Astrocyte (in vitro differentiated cells and primary cell): ENCODE data around the gene SSTR4. TPM values are rescaled to one million over a fixed set of nuclear protein-coding genes. Genes with fewer than 3 reads are reported as not detected.

Source experiments
- DNase-seq: peaks from one replicate; pipeline ENCODE4 v3.0.0-alpha.2; 2010; ENCODE audit warnings: low read depth
- FAIRE-seq: peaks from 2 replicates; lab custom pipeline; 2011; peaks lifted over from hg19 to GRCh38; lab: Jason Lieb, UNC
- H2AFZ ChIP-seq: 2 replicates; pipeline ENCODE4 v1.6.0; 2012; ENCODE audit warnings: low read depth, low read length, inconsistent platforms
- H3K27ac ChIP-seq: 2 replicates; pipeline ENCODE4 v1.5.1; 2011; ENCODE audit warnings: low read depth, low read length, inconsistent platforms
- H3K27me3 ChIP-seq: 2 replicates; pipeline ENCODE4 v1.6.0; 2011; ENCODE audit warnings: low read length, inconsistent platforms; ENCODE audit not compliant: insufficient read depth
- H3K36me3 ChIP-seq: 2 replicates; pipeline ENCODE4 v1.5.1; 2011; ENCODE audit warnings: low read length, inconsistent platforms; ENCODE audit not compliant: insufficient read depth
- H3K4me1 ChIP-seq: 2 replicates; pipeline ENCODE4 v1.5.1; 2011; ENCODE audit warnings: low read length, inconsistent platforms; ENCODE audit not compliant: insufficient read depth
- H3K4me2 ChIP-seq: 2 replicates; pipeline ENCODE4 v1.6.0; 2012; ENCODE audit warnings: low read length, inconsistent platforms
- H3K4me3 ChIP-seq: 2 replicates; pipeline ENCODE4 v1.5.1; 2011; ENCODE audit warnings: low read depth, mild to moderate bottlenecking, low read length, inconsistent platforms; ENCODE audit not compliant: insufficient read depth
- H3K79me2 ChIP-seq: 2 replicates; pipeline ENCODE4 v1.6.0; 2012; ENCODE audit warnings: mild to moderate bottlenecking, low read length, inconsistent platforms; ENCODE audit not compliant: insufficient read depth
- H3K9ac ChIP-seq: 2 replicates; pipeline ENCODE4 v1.6.0; 2012; ENCODE audit warnings: mild to moderate bottlenecking, low read length, inconsistent platforms
- H3K9me3 ChIP-seq: 2 replicates; pipeline ENCODE4 v1.5.1; 2012; ENCODE audit warnings: low read depth, mild to moderate bottlenecking, low read length, inconsistent platforms; ENCODE audit not compliant: insufficient read depth
- H4K20me1 ChIP-seq: 2 replicates; pipeline ENCODE4 v1.6.0; 2012; ENCODE audit warnings: low read length, inconsistent platforms; ENCODE audit not compliant: insufficient read depth
- H3K27ac Mint-ChIP-seq: one replicate; pipeline ENCODE4 v1.8.0; 2021; ENCODE audit warnings: mild to moderate bottlenecking, mixed read lengths; ENCODE audit not compliant: unreplicated experiment
- H3K27me3 Mint-ChIP-seq: one replicate; pipeline ENCODE4 v1.8.0; 2021; ENCODE audit warnings: low read depth, mixed read lengths; ENCODE audit not compliant: unreplicated experiment
- H3K36me3 Mint-ChIP-seq: one replicate; pipeline ENCODE4 v1.8.0; 2021; ENCODE audit warnings: low read depth, mixed read lengths; ENCODE audit not compliant: unreplicated experiment
- H3K4me1 Mint-ChIP-seq: one replicate; pipeline ENCODE4 v1.8.0; 2021; ENCODE audit warnings: low read depth, mixed read lengths; ENCODE audit not compliant: unreplicated experiment
- H3K4me3 Mint-ChIP-seq: one replicate; pipeline ENCODE4 v1.8.0; 2021; ENCODE audit warnings: mild to moderate bottlenecking, moderate library complexity, mixed read lengths; ENCODE audit not compliant: unreplicated experiment
- H3K9me3 Mint-ChIP-seq: one replicate; pipeline ENCODE4 v1.8.0; 2021; ENCODE audit warnings: mild to moderate bottlenecking, mixed read lengths; ENCODE audit not compliant: unreplicated experiment
- CTCF ChIP-seq: IDR thresholded peaks from 2 replicates; pipeline ENCODE4 v1.5.1; 2011; ENCODE audit warnings: low read depth, mild to moderate bottlenecking, inconsistent platforms, low read length, moderate library complexity; ENCODE audit not compliant: insufficient read depth
- EZH2 ChIP-seq: IDR thresholded peaks from 2 replicates; pipeline ENCODE4 v1.6.1; 2012; ENCODE audit warnings: mild to moderate bottlenecking, low read length, inconsistent platforms; ENCODE audit not compliant: insufficient read depth
- total RNA-seq: library from RNA; stranded (reverse); gene quantifications from 2 replicates; pipeline ENCODE4 v1.2.1, GENCODE V29; 2021

SSTR4 gene
- total RNA-seq, 1 donor from 2014 or later = not detected

- H3K9me3 Mint-ChIP-seq = no peaks in the 10 kb centered on the region
- Histone ChIP-seq H3K36me3 (no peaks in the 10 kb centered on the region), H3K4me3 (no peak overlapping the region), H3K4me2 (no peak overlapping the region), H3K27ac (no peak overlapping the region), H3K79me2 (no peaks in the 10 kb centered on the region), H3K9me3 (no peaks in the 10 kb centered on the region), H3K9ac (no peak overlapping the region), H3K27me3 (no peaks in the 10 kb centered on the region), H2AFZ (no peak overlapping the region), H3K4me1 (no peaks in the 10 kb centered on the region), H4K20me1 (no peaks in the 10 kb centered on the region)
- no peaks in the 10 kb centered on the region for H3K36me3 Mint-ChIP-seq
- peaks cover 2% of the 10 kb centered on the region for H3K4me1 Mint-ChIP-seq
- no peak overlapping the region for H3K4me3 Mint-ChIP-seq
- no peak overlapping the region for H3K27ac Mint-ChIP-seq
- no peak for DNase-seq
- peaks cover 9% of the 10 kb centered on the region for H3K27me3 Mint-ChIP-seq
- no peak for TF ChIP-seq CTCF
- no peak for TF ChIP-seq EZH2
- no peak for FAIRE-seq
Measured at GRCh38 chr20:23068283-23068682, 33.2 kb downstream of the SSTR4 start.

- TF ChIP-seq EZH2 (no peak), CTCF (no peak)
- Histone ChIP-seq H3K27ac (no peak overlapping the region), H3K27me3 (no peaks in the 10 kb centered on the region), H3K9me3 (no peaks in the 10 kb centered on the region), H4K20me1 (no peaks in the 10 kb centered on the region), H2AFZ (no peak overlapping the region), H3K79me2 (no peaks in the 10 kb centered on the region), H3K4me1 (no peaks in the 10 kb centered on the region), H3K4me3 (no peak overlapping the region), H3K4me2 (no peak overlapping the region), H3K9ac (no peak overlapping the region), H3K36me3 (no peaks in the 10 kb centered on the region)
- no peaks in the 10 kb centered on the region for H3K36me3 Mint-ChIP-seq
- no peak overlapping the region for H3K4me3 Mint-ChIP-seq
- no peaks in the 10 kb centered on the region for H3K4me1 Mint-ChIP-seq
- FAIRE-seq (no peak), DNase-seq (no peak)
- H3K9me3 Mint-ChIP-seq = no peaks in the 10 kb centered on the region
- peaks cover 9% of the 10 kb centered on the region for H3K27me3 Mint-ChIP-seq
- no peak overlapping the region for H3K27ac Mint-ChIP-seq
Measured at GRCh38 chr20:23069108-23069507, 34.0 kb downstream of the SSTR4 start.

GRCh38 chr20:23071398-23071797 is 36.3 kb downstream of the SSTR4 start:
- Mint-ChIP-seq H3K9me3 (no peaks in the 10 kb centered on the region), H3K36me3 (no peaks in the 10 kb centered on the region), H3K4me3 (no peak overlapping the region), H3K27me3 (peaks cover 9% of the 10 kb centered on the region), H3K4me1 (no peaks in the 10 kb centered on the region), H3K27ac (no peak overlapping the region)
- no peaks in the 10 kb centered on the region for H3K36me3 ChIP-seq
- TF ChIP-seq EZH2 = no peak
- no peak for TF ChIP-seq CTCF
- H3K4me2 ChIP-seq = no peak overlapping the region
- no peak for DNase-seq
- H3K4me3 ChIP-seq = no peak overlapping the region
- H3K4me1 ChIP-seq = no peaks in the 10 kb centered on the region
- H2AFZ ChIP-seq = no peak overlapping the region
- H4K20me1 ChIP-seq = no peaks in the 10 kb centered on the region
- FAIRE-seq = no peak
- no peak overlapping the region for H3K27ac ChIP-seq
- no peak overlapping the region for H3K9ac ChIP-seq
- no peaks in the 10 kb centered on the region for H3K79me2 ChIP-seq
- no peaks in the 10 kb centered on the region for H3K27me3 ChIP-seq
- H3K9me3 ChIP-seq = no peaks in the 10 kb centered on the region
